Esophagus muscularis mucosa (tissue), 4 donors: ENCODE results near the gene COX6B1. TPM values are rescaled to one million over a fixed set of nuclear protein-coding genes. Genes with fewer than 3 reads are reported as not detected.
A peak's percentile ranks its signal among the peaks of the same experiment; 100 is the strongest.
"Not testable (repeated sequence)": the region's sequence is repeated elsewhere in the genome, so short reads cannot be mapped to it uniquely, and the experiment has no call there.

Source experiments
- DNase-seq: peaks from one replicate; pipeline ENCODE4 v3.0.0-alpha.2; 2017; ENCODE audit errors: extremely low spot score
- H3K27ac ChIP-seq, 4 donors: fragments of 200-600 bp; sonication (generic); replicated peaks in 1 of 4; 1 replicate in 3 of 4; 2 replicates in 1 of 4; pipeline ENCODE4 v1.5.1; 2016 to 2019; ENCODE audit warnings: mild to moderate bottlenecking in 1 of 4
- H3K27me3 ChIP-seq, 4 donors: fragments of 200-600 bp; sonication (generic); one replicate each; pipeline versions ENCODE4 v1.5.1 to v1.6.0; 2016 to 2019
- H3K36me3 ChIP-seq, 4 donors: fragments of 200-600 bp; sonication (generic); one replicate each; pipeline ENCODE4 v1.5.1; 2016 to 2019
- H3K4me1 ChIP-seq, 4 donors: fragments of 200-600 bp; sonication (generic); one replicate each; pipeline ENCODE4 v1.5.1; 2016 to 2019
- H3K4me3 ChIP-seq, 4 donors: fragments of 200-600 bp; sonication (generic); 1 replicate in 2 of 4; 2 replicates in 2 of 4; pipeline ENCODE4 v1.5.1; 2016 to 2019; ENCODE audit warnings: mild to moderate bottlenecking in 4 of 4, moderate library complexity in 1 of 4
- H3K9me3 ChIP-seq, 4 donors: fragments of 200-600 bp; sonication (generic); 1 replicate in 3 of 4; 2 replicates in 1 of 4; pipeline ENCODE4 v1.5.1; 2016 to 2019
- CTCF ChIP-seq, 3 experiments: fragments of 200-600 bp in 2 of 3; fragments of 450-650 bp in 1 of 3; sonication (generic) in 2 of 3; IDR thresholded peaks; one replicate each; pipeline ENCODE4 v1.5.1; 2017 to 2019; ENCODE audit warnings: antibody characterized with exemption in 3 of 3, mild to moderate bottlenecking in 2 of 3, moderate library complexity in 1 of 3
- EP300 ChIP-seq: sonication (generic); formaldehyde crosslinking; IDR thresholded peaks from one replicate; pipeline ENCODE4 v1.6.1; 2017; ENCODE audit warnings: antibody characterized with exemption
- POLR2A ChIP-seq: fragments of 450-650 bp; IDR thresholded peaks from one replicate; pipeline ENCODE4 v1.6.1; 2017; ENCODE audit warnings: antibody characterized with exemption, moderate library complexity, mild to moderate bottlenecking, low read depth
- POLR2AphosphoS5 ChIP-seq, 2 donors: sonication (generic); formaldehyde crosslinking; IDR thresholded peaks; one replicate each; pipeline ENCODE4 v1.6.1; 2017; ENCODE audit warnings: antibody characterized with exemption in 2 of 2
- WGBS: methylation state at CpG from one replicate; pipeline ENCODE4 v1.1.5; 2018; 5-methylcytosine and 5-hydroxymethylcytosine counted together
- intact Hi-C: fragments of 100-400 bp; cut with DNase I; formaldehyde crosslinking; loops from one replicate; pipeline ENCODE4 v1.15.1; 2023
- total RNA-seq, 4 donors: library from RNA; depleted of rRNA; stranded (reverse); fragments of >200 nt; gene quantifications; one replicate each; pipeline versions ENCODE4 v1.1.0 to v1.2.1, GENCODE V29; 2016

Gene COX6B1
- total RNA-seq, 4 donors from 2014 or later = 205 to 508 (median 313) TPM

GRCh38 chr19:35671818-35672217 is 23.7 kb downstream of the COX6B1 start:
- Histone ChIP-seq H3K9me3 (no peaks in the 10 kb centered on the region), H3K36me3 (no peaks in the 10 kb centered on the region), H3K27ac (no peak overlapping the region), H3K4me1 (peaks cover 3 to 10% (median 8%) of the 10 kb centered on the region in 4 donors), H3K27me3 (peaks cover 0 to 51% (median 8%) of the 10 kb centered on the region in 4 donors), H3K4me3 (no peak overlapping the region)
- DNase-seq = no peak
- intact Hi-C loops = no loop called here
- no peak for TF ChIP-seq POLR2A
- no peak for TF ChIP-seq EP300
- no peak for TF ChIP-seq CTCF (IDR thresholded peaks at IDR 0.05)
- WGBS = 43% methylated on average over 3 of the region's 3 CpGs

GRCh38 chr19:35673121-35673804 is 25.1 kb downstream of the COX6B1 start:
- Histone ChIP-seq H3K36me3 (no peaks in the 10 kb centered on the region), H3K27ac (no peak overlapping the region), H3K4me1 (peaks cover 3 to 10% (median 8%) of the 10 kb centered on the region in 4 donors), H3K27me3 (peaks cover 0 to 64% (median 8%) of the 10 kb centered on the region in 4 donors), H3K4me3 (peak overlapping the region; percentile 30 to 59 (median 42)), H3K9me3 (no peaks in the 10 kb centered on the region)
- intact Hi-C loops = no loop called here
- TF ChIP-seq CTCF (IDR thresholded peaks at IDR 0.05) (no peak), POLR2AphosphoS5 (IDR thresholded peaks at IDR 0.05) (no peak), POLR2A (no peak), EP300 (no peak)
- DNase-seq = no peak
- 7% methylated on average over 34 of the region's 39 CpGs for WGBS

GRCh38 chr19:35675589-35676140 is 27.5 kb downstream of the COX6B1 start:
- Histone ChIP-seq H3K27me3 (peaks cover 0 to 64% (median 8%) of the 10 kb centered on the region in 4 donors), H3K9me3 (no peaks in the 10 kb centered on the region), H3K4me1 (peaks cover 3 to 10% (median 8%) of the 10 kb centered on the region in 4 donors), H3K4me3 (no peak overlapping the region), H3K27ac (no peak overlapping the region), H3K36me3 (no peaks in the 10 kb centered on the region)
- WGBS = 65% methylated on average over 7 of the region's 15 CpGs
- DNase-seq = no peak
- TF ChIP-seq POLR2AphosphoS5 (IDR thresholded peaks at IDR 0.05) = no peak
- TF ChIP-seq EP300 = no peak
- no peak for TF ChIP-seq CTCF (IDR thresholded peaks at IDR 0.05)
- TF ChIP-seq POLR2A = no peak
- intact Hi-C loops = no loop called here

- H3K27me3 ChIP-seq = peaks cover 0 to 10% (median 0%) of the 10 kb centered on the region in 4 donors
- no peaks in the 10 kb centered on the region for H3K9me3 ChIP-seq
- no peak for DNase-seq
- H3K27ac ChIP-seq = no peak overlapping the region
- no peak for TF ChIP-seq POLR2AphosphoS5 (IDR thresholded peaks at IDR 0.05)
- no peak for TF ChIP-seq CTCF (IDR thresholded peaks at IDR 0.05)
- no peak for TF ChIP-seq POLR2A
- TF ChIP-seq EP300 = no peak
- no peaks in the 10 kb centered on the region for H3K4me1 ChIP-seq
- WGBS = 53% methylated on average over 4 of the region's 4 CpGs
- intact Hi-C loops = loop anchor here (5.0 kb wide), 2 partner anchors 132 to 242 kb away; no protein-coding TSS in a partner anchor
- H3K36me3 ChIP-seq = no peaks in the 10 kb centered on the region
- H3K4me3 ChIP-seq = no peak overlapping the region
Measured at GRCh38 chr19:35689836-35690235, 41.7 kb downstream of the COX6B1 start.

GRCh38 chr19:35691106-35691505 is 43.0 kb downstream of the COX6B1 start:
- H3K27me3 ChIP-seq = peaks cover 0 to 10% (median 0%) of the 10 kb centered on the region in 4 donors
- not testable (repeated sequence) for H3K9me3 ChIP-seq, H3K4me3 ChIP-seq, H3K4me1 ChIP-seq, H3K27ac ChIP-seq, H3K36me3 ChIP-seq, DNase-seq
- intact Hi-C loops = loop anchor here (5.0 kb wide), 2 partner anchors 131 to 241 kb away; no protein-coding TSS in a partner anchor
- 92% methylated on average over 19 of the region's 37 CpGs for WGBS
